Thoracic aorta (tissue), 2 donors: Measurements from ENCODE around the gene IRF2BP2. TPM values are rescaled to one million over a fixed set of nuclear protein-coding genes. Genes with fewer than 3 reads are reported as not detected.
"Not testable (repeated sequence)": the region's sequence is repeated elsewhere in the genome, so short reads cannot be mapped to it uniquely, and the experiment has no call there.

Experiments
- ATAC-seq: fragments of 150-250 bp; one replicate; pipeline ENCODE4 v1.8.0; 2017; ENCODE audit warnings: low read depth; ENCODE audit not compliant: insufficient number of reproducible peaks, low FRiP score
- DNase-seq: peaks from one replicate; pipeline ENCODE4 v3.0.0-alpha.2; 2020; ENCODE audit warnings: low spot score
- H3K27ac ChIP-seq, 2 donors: fragments of 200-600 bp; sonication (generic); 1 replicate in 1 of 2; 2 replicates in 1 of 2; pipeline ENCODE4 v1.5.1; 2016; ENCODE audit warnings: mild to moderate bottlenecking in 2 of 2, moderate library complexity in 2 of 2
- H3K27me3 ChIP-seq: fragments of 200-600 bp; sonication (generic); replicated peaks from 2 replicates; pipeline ENCODE4 v1.6.0; 2016; ENCODE audit warnings: mild to moderate bottlenecking; ENCODE audit not compliant: insufficient read depth
- H3K36me3 ChIP-seq: fragments of 200-600 bp; sonication (generic); one replicate; pipeline ENCODE4 v1.5.1; 2016
- H3K4me1 ChIP-seq, 2 donors: fragments of 200-600 bp; sonication (generic); 1 replicate in 1 of 2; 2 replicates in 1 of 2; pipeline versions ENCODE4 v1.5.1 to v1.6.0; 2016; ENCODE audit warnings: low read depth in 2 of 2, mild to moderate bottlenecking in 1 of 2; ENCODE audit not compliant: control insufficient read depth in 1 of 2
- H3K4me3 ChIP-seq: fragments of 200-600 bp; sonication (generic); 2 replicates; pipeline ENCODE4 v1.5.1; 2016; ENCODE audit warnings: mild to moderate bottlenecking
- H3K9me3 ChIP-seq: fragments of 200-600 bp; sonication (generic); 2 replicates; pipeline ENCODE4 v1.5.1; 2016
- total RNA-seq, 2 donors: library from RNA; depleted of rRNA; stranded (reverse); fragments of >200 nt; gene quantifications; one replicate each; pipeline versions ENCODE4 v1.1.0 to v1.2.3, GENCODE V29; 2016
- TF ChIP-seq, protein P1 (sequence below): fragments of 200-600 bp; sonication (generic); IDR thresholded peaks from one replicate; pipeline ENCODE4 v1.5.1; 2019; ENCODE audit warnings: antibody characterized with exemption

IRF2BP2 gene
- total RNA-seq, 2 donors from 2014 or later = 114 to 175 TPM

DNA sequence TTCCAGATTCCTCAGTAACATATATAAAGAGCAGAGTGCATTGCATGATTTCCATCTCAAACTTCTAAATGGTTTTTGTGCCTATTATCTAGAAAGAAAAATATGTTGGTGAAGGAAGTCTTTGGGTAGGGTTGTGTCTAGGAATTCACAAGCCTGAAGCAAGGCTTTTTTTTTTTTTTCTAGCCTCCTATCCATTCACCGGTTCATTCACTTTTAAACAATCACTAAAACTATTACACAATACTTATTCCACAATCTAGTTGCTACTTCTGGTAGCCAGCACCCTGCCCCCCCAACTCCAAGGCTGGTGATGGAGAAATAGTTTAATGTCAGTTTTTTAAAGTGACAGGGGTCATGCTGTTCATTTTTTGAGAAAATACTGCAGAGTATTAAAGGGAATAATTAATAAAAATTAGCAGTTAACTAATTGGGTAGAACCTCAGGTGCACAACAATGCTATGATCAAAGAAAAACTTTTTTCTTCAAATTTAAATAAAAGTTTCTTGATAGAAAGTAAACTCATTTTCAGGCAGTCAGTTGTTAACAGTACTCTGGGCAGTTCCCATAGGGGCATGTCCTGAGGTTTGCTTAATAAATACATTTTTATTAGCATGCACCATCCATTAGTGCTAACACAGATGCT, 10.9 kb downstream of the IRF2BP2 start:
- H3K4me3 ChIP-seq = peak overlapping the region; percentile 74
- no peaks in the 10 kb centered on the region for H3K36me3 ChIP-seq
- H3K27me3 ChIP-seq = no peaks in the 10 kb centered on the region
- ATAC-seq (no peak), DNase-seq (no peak)
- peak overlapping the region; percentile 94 to 98 for H3K27ac ChIP-seq
- H3K9me3 ChIP-seq = no peaks in the 10 kb centered on the region
- TF ChIP-seq, protein P1, sequence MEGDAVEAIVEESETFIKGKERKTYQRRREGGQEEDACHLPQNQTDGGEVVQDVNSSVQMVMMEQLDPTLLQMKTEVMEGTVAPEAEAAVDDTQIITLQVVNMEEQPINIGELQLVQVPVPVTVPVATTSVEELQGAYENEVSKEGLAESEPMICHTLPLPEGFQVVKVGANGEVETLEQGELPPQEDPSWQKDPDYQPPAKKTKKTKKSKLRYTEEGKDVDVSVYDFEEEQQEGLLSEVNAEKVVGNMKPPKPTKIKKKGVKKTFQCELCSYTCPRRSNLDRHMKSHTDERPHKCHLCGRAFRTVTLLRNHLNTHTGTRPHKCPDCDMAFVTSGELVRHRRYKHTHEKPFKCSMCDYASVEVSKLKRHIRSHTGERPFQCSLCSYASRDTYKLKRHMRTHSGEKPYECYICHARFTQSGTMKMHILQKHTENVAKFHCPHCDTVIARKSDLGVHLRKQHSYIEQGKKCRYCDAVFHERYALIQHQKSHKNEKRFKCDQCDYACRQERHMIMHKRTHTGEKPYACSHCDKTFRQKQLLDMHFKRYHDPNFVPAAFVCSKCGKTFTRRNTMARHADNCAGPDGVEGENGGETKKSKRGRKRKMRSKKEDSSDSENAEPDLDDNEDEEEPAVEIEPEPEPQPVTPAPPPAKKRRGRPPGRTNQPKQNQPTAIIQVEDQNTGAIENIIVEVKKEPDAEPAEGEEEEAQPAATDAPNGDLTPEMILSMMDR = no peak
- H3K4me1 ChIP-seq = peaks cover 39 to 53% of the 10 kb centered on the region in 2 donors

DNA sequence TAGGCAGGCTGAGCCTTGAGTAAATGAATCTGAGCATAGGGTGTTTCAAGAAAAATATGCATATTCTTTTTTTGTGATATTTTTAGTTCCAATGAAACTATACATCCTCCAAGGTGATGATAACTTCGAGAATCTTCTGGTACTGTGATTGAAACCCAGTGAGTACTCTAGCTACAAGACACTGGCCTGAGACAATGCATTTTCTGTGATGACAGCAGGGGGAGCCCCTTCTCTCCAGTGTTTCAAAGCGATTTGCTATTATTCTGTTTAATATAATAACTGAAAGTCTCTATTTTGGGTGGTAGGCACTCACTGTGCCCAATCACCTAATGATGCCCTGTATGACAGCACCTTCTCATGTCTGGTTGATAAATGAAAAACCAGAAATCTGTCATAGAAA, 12.1 kb downstream of the IRF2BP2 start:
- Histone ChIP-seq H3K4me1 (peaks cover 30 to 43% of the 10 kb centered on the region in 2 donors), H3K9me3 (no peaks in the 10 kb centered on the region), H3K27me3 (no peaks in the 10 kb centered on the region), H3K36me3 (no peaks in the 10 kb centered on the region), H3K4me3 (no peak overlapping the region), H3K27ac (peak overlapping the region; percentile 34 to 94)
- TF ChIP-seq, protein P1 = peak; percentile 32
- DNase-seq (no peak), ATAC-seq (no peak)

DNA sequence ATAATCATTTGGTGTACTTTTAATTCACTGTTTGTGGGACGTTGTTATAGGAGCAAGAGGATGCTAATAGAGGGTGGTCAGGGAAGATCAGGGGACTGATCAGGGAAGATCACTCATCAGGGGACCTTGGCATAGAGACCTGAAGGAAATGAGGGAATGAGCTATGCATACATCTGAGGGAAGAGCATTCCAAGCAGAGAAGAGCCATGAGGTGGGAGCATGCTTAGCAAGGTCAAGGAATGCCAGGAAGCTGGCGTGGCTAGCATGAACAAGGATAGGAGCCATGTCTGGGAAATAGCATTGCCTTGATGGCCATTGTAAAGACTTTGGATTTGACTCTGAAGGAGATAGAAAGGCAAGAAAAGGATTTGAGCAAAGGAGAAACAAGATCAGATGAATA, 14.1 kb downstream of the IRF2BP2 start:
- DNase-seq (no peak), ATAC-seq (no peak)
- Histone ChIP-seq H3K9me3 (no peaks in the 10 kb centered on the region), H3K27me3 (no peaks in the 10 kb centered on the region), H3K36me3 (no peaks in the 10 kb centered on the region), H3K27ac (no peak overlapping the region), H3K4me1 (peaks cover 13 to 25% of the 10 kb centered on the region in 2 donors), H3K4me3 (no peak overlapping the region)
- TF ChIP-seq, protein P1 = no peak

DNA sequence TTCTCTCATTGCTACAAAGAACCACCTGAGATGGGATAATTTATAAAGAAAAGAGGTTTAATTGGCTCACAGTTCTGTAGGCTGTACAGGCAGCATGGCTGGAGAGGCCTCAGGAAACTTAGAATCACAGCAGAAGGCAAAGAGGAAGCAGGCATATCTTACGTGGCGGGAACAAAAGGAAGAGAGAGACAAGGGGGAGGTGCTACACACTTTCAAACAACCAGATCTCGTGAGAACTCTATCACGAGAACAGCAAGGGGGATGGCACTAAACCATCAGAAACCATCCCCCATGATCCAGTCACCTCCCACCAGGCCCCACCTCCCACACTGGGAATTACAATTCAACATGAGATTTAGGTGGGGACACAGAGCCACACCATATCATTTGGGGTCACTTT, 15.4 kb downstream of the IRF2BP2 start:
- H3K9me3 ChIP-seq, DNase-seq, H3K36me3 ChIP-seq, H3K4me3 ChIP-seq, H3K27ac ChIP-seq, ATAC-seq, H3K27me3 ChIP-seq: not testable (repeated sequence)
- peaks cover 9 to 29% of the 10 kb centered on the region in 2 donors for H3K4me1 ChIP-seq

DNA sequence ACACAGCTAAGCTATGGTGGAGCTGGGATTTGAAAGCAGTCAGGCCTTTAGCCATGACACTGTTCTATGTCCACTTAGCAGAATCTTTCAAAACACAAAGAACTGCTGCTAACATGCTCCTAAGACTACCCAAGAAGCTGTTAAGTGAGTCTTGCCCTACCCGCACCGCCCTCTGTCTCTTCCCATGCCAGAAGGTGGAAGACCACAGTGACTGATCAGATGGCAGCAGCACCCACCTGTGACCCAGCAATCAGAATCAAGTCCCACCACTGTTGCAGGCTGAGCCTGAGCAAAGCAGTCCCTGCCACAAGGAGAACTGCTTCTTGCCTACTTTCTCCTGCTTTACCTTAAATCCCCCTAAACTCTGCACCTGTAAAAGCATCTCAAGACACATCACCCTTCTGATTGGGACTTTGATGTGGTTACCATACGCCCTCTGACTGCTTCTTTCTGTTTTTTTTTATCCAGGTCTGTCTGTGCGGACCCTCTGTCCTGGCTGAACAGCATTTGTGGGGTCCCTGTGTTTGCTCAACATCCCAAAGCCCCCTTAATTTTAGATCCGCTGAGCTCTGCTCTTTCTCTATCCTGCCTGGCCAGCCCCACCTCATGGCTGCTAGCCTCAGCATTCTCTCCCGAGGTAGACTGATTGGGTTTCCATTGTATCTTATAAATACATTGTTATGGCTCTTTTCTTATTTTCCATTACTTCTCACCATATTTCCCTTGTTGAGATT, 16.0 kb downstream of the IRF2BP2 start:
- DNase-seq = no peak
- no peak for ATAC-seq
- Histone ChIP-seq H3K4me1 (peaks cover 9 to 25% of the 10 kb centered on the region in 2 donors), H3K27me3 (no peaks in the 10 kb centered on the region), H3K27ac (no peak overlapping the region), H3K36me3 (no peaks in the 10 kb centered on the region), H3K9me3 (no peaks in the 10 kb centered on the region), H3K4me3 (no peak overlapping the region)
- TF ChIP-seq, protein P1 = no peak
